GM12891 (cell line): Measurements from ENCODE around the gene MBNL2.

Experiments
- POLR2A ChIP-seq: IDR thresholded peaks from 2 replicates; pipeline ENCODE4 v1.6.1; 2011; ENCODE audit warnings: low read depth, low read length, control low read depth
- POLR2AphosphoS5 ChIP-seq: IDR thresholded peaks from 2 replicates; pipeline ENCODE4 v1.6.1; 2011; ENCODE audit warnings: low read depth, low read length, control low read depth
- SPI1 ChIP-seq: IDR thresholded peaks from 2 replicates; pipeline ENCODE4 v1.6.1; 2011; ENCODE audit warnings: low read depth, low read length, control low read depth
- TAF1 ChIP-seq: IDR thresholded peaks from 2 replicates; pipeline ENCODE4 v1.6.1; 2011; ENCODE audit warnings: low read depth, low read length, control low read depth

- TF ChIP-seq POLR2A (no peak), POLR2AphosphoS5 (no peak), TAF1 (no peak), SPI1 (no peak)
Observed at GRCh38 chr13:97253581-97254293, 31.6 kb downstream of the MBNL2 start.
